Right ventricle myocardium superior (tissue), 1 donor: ENCODE results near the gene METTL26. TPM values are rescaled to one million over a fixed set of nuclear protein-coding genes. Genes with fewer than 3 reads are reported as not detected.

Experiments
- ATAC-seq: fragments of 200-7000 bp; cut with Tn5 transposase; one replicate; pipeline ENCODE4 v1.9.1; 2020; ENCODE audit warnings: mild to moderate bottlenecking; ENCODE audit not compliant: poor library complexity
- DNase-seq: peaks from one replicate; pipeline ENCODE4 v3.0.0-alpha.2; 2020
- intact Hi-C: fragments of 100-400 bp; cut with DNase I; formaldehyde crosslinking; loops from one replicate; pipeline ENCODE4 v1.11.2; 2022
- total RNA-seq: library from RNA; stranded (reverse); fragmentation: NEBNext Ultra II Directional; extraction: Animal tissue kit (Norgen Biotek cat#: 25700); gene quantifications from one replicate; pipeline ENCODE4 v1.2.1, GENCODE V29; 2021
- donor health status: DM: no; HTN: yes; CAD: no; lungs with severe emphysema.

METTL26 gene
- total RNA-seq, 1 donor from 2014 or later = 52.5 TPM

DNA sequence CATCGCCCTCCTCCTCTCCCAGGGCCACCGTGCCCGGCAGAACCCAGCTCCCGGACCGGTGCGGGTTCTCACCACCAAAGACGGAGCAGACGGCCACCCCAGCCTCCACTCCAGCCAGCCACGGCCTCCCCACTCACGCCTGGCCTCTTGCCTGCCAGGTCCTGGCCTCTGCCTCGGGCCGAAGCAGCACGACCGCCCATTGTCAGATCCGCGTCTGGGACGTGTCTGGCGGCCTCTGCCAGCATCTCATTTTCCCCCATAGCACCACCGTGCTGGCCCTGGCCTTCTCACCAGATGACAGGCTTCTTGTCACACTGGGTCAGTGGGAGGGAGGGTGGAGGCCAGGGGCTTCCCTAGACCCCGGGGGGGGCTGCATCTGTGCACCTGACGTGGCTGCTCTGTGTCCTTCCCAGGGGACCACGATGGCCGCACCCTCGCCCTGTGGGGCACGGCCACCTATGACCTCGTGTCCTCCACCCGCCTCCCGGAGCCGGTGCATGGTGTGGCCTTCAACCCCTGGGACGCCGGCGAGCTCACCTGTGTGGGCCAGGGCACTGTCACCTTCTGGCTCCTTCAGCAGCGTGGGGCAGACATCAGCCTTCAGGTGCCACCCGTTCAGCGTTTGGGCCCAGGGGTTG, 25.2 kb upstream of the METTL26 start:
- DNase-seq (no peak), ATAC-seq (peak; percentile 1)
- intact Hi-C loops = no loop called here

DNA sequence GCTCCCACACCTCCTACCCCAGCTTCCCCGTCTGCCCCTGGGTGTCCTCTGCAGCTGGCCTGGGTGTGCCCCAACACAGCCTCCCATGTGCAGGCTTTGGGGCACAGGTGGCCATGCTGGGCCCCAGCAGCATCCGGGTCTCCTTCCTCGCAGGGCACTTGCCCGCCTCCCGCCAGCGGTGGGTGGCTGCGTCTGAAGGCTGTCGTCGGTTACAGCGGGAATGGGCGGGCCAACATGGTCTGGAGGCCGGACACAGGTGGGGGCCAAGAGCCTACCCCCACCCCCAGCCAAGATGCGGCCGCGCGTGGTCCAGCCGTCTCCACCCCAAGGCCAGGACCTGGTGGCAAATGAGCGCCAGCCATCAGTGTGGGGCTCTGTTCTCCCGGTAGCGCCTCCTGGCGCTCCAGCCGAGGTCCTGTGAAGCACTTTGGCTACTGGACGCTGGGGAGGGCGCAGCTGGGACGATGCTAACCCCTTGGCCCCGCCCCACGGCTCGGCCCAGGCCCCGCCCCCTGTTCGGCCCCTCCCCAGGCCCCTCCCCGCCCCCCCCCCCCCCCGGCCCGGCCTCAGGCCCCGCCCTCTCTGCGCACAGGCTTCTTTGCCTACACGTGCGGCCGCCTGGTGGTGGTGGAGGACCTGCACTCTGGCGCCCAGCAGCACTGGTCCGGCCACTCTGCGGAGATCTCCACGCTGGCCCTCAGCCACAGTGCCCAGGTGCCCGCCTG, 24.5 kb upstream of the METTL26 start:
- peak; percentile 90 for ATAC-seq
- intact Hi-C loops = no loop called here
- DNase-seq = peak; percentile 94

DNA sequence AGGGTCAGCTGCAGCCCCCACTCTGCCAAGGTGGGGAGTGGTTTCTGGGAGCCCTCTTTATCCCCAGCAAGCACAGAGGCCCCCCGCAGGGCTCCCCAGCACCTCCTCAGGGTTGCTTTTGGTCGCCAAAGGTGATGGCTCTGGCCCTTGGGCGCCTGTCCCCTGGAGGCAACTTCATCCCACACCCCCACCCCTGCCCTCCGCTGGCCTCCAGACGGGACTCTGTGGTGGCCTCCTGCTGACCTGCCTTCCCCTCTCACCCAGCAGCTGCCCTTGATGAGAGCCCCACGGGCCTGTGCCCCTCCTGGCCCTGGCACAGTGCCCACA, 24.0 kb upstream of the METTL26 start:
- intact Hi-C loops = no loop called here

DNA sequence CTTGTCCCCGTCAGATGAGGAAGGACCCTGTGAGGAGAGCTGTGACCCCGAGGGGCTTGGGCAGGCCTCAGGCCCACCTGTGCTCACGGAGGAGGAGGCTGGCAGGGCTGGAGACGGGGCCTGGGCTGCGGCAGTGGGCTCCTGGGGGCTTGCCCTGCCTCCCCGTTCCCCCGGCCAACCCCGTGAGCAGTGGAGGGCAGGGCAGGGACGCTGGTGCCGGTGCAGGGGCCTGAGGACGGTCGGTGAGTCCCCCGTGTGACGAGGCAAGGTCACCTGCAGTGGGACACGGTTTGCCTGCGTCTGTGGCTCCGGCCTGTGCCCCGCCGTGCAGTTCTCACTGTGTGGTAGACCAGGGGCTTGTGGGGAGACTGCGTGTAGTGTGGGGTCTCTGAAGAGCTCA, 23.5 kb upstream of the METTL26 start:
- intact Hi-C loops = no loop called here
- ATAC-seq (no peak), DNase-seq (no peak)

More for the DNA sequence above, 24.0 kb upstream of the METTL26 start:
- DNase-seq (no peak), ATAC-seq (no peak)

DNA sequence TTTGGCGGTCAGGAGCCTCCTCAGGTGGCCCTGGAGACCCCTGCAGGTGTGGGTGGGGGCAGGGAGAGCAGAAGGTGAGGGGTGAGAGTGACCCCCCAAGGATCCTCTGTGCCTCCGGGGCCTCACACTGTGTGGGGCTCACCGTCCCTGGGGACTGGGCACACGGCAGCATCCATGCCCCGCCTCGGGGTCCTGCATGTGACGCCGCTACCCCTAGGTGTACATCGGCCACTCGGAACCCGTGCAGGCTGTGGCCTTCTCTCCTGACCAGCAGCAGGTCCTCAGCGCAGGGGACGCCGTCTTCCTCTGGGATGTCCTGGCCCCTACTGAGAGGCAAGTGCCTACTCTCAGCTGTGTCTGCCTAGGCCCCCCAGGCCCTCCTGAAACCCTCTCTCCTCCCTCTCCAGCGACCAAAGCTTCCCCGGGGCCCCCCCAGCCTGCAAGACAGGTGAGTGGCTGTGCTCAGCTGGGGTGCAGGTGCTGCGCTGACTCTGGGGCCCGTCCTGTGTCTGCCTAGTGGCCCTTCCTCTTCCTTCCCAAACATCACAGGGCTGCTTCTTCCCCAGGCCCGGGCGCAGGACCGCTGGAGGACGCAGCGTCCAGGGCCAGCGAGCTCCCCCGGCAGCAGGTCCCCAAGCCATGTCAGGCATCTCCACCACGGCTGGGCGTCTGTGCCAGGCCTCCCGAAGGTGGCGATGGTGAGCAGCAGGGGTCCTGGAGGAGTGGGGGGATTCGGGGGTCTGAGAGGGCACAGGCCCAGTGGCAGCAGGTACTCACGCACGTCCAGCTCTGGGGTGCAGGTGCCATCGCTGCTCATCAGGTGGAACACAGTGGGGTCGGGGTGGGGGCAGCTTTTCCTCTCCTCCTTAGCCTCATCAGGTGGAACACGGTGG, 22.8 kb upstream of the METTL26 start:
- ATAC-seq = no peak
- intact Hi-C loops = no loop called here

DNA sequence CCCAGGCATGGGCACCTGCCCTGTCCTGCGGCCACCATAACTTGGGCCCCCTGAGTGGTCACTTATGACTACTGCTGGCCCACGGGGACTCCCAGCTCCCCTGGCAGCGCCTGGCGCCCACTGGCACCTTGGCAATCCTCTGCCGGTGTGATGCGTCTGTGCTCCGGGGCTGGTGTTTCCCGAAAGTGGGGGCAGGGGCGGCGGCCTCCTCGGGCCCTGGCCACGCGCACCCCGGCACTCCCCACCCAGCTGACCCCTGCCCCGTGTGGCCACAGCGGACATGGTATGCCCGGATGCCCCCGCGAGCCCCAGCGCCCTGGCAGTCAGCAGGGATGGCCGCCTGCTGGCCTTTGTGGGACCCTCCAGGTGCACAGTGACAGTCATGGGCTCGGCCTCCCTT, 21.4 kb upstream of the METTL26 start:
- intact Hi-C loops = no loop called here
- no peak for ATAC-seq
- no peak for DNase-seq

More for the DNA sequence above, 22.8 kb upstream of the METTL26 start:
- DNase-seq = no peak

DNA sequence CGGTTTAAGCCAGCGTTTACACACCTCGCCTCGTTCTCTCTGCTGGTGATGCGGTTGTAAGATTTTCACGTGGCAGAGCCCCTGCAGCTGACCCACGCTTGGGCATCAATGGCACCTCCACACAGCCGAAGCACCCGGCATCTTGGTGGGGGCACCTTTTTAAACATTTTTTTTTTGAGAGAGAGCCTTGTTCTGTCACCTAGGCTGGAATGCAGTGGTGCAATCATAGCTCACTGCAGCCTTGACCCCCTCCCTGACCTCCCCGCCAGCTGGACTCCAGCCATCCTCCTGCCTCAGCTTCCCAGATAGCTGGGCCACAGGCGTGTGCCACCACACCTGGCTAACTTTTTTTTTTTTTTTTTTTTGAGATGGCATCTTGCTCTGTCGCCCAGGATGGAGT, 17.9 kb upstream of the METTL26 start:
- DNase-seq (no peak), ATAC-seq (no peak)
- intact Hi-C loops = no loop called here

DNA sequence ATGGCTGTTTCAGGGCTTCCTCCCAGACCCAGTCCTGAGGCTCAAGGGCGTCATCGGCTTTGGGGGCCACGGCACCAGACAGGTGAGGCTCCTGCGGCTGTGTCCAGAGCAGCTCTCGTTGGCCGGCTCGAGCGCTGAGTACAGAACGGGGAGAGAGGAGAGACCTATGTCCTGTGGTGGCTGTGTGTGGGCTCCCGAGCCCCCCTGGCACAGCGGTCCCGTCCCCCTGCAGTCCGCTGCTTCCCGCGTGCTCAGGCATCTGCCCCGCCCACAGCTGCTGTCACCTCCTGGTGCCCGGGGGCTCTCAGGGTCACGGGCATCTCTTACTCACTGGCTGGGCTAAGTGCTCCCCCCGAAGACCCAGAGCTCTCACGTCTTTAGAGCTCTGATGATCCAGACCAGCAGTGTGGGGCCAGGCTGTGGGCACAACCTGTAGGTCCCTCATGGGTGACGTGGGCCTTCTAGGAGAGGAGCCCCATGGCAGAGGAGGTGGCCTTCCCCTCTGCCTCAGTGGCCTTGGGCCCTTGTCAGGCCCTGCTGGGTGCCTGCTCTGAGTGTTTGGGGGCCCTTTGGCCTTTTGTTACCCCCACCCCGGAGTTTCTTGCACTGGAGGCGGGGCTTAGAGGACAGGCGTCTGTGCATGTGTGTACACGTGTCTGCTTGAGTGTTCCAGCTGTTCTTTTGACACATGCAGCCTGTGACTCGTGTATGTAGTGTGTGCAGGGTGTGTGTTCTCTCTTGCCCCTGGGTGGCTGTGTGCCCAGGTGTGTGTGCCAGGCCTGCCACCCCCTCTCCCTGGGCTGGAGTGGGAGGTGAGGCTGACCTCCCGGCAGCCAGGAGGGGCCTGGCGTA, 16.6 kb upstream of the METTL26 start:
- ATAC-seq = no peak
- DNase-seq = no peak
- intact Hi-C loops = no loop called here

DNA sequence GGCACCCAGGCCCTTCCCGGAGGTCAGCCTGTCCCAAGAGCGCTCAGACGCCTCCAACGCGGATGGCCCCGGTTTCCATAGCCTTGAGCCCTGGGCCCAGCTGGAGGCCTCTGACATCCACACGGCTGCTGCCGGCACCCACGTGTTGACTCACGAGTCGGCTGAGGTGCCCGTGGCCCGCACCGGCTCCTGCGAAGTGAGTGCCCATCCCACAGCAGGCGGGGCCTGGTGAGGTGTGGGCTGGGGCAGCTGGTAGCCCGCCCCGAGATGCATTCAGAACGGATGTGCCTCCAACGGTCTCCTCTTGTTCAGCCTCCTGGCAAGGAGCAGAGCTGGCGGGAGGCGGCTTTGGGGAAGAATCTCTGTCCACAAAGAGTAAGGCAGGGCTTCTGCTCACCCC, 15.7 kb upstream of the METTL26 start:
- intact Hi-C loops = no loop called here
- ATAC-seq (no peak), DNase-seq (no peak)

DNA sequence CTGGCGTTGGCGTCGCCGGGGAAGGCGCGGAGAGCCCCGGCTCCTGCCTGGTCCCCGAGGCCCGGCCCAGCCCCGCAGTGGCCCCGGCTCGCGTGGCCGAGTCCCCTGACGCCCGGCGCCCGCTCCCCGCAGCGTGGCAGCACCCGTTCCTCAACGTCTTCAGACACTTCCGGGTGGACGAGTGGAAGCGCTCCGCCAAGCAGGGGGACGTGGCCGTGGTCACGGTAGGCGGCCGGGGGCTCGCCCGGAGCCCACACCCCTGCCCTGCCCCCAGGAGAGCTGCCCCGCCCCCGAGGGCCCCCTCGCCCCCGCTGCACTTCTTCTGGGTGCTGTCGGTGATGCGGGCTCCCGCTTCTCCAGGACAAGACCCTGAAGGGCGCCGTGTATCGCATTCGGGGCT, 13.5 kb upstream of the METTL26 start:
- intact Hi-C loops = no loop called here
- DNase-seq (no peak), ATAC-seq (no peak)

DNA sequence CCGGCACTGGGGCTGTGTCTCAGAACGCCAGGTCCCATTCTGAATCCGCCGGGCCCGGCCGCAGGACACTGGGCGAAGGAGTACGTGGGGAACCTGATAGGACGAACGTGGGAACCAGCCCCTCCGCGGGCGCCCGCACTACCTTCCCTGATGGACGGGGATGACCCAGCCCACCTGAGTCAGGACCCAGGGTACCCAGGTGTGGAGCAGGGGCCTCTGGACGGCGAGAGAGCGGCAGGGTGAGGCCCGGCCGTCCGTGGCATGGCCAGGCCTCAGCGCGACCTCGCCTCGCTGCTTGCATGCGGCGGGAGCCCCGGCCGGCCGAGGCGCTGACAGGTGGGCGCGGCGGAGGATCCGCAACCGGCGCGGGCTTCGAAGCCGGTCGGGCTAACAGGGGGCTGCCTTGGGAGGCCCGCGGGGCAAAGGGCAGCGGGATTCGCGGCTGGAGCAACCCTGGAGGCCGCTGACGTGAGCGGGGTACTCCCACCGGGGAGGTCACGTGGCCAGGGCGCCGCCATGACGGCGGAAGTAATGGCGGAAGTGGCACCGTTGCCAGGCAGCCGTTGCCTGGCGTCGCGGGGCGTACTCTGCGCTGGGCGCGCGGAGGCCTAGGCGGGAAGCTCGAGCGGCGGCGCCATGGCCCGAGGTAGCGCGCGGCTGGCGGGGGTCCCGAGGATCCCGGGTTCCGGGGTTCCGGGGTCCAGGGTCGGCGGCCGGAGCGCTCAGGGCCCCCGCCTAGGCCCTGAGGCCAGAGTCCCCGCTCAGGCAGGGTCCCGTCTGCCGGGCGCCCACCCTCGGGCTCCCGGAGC, 12.9 kb upstream of the METTL26 start, which contains the start of gene WDR90:
Gene WDR90 (plus strand): TSS at position 585 of the 809 bp plus-strand sequence. CDS start 52 bp downstream, at position 637.
- DNase-seq (peak; percentile 97), ATAC-seq (peak; percentile 87)
- intact Hi-C loops = no loop called here

DNA sequence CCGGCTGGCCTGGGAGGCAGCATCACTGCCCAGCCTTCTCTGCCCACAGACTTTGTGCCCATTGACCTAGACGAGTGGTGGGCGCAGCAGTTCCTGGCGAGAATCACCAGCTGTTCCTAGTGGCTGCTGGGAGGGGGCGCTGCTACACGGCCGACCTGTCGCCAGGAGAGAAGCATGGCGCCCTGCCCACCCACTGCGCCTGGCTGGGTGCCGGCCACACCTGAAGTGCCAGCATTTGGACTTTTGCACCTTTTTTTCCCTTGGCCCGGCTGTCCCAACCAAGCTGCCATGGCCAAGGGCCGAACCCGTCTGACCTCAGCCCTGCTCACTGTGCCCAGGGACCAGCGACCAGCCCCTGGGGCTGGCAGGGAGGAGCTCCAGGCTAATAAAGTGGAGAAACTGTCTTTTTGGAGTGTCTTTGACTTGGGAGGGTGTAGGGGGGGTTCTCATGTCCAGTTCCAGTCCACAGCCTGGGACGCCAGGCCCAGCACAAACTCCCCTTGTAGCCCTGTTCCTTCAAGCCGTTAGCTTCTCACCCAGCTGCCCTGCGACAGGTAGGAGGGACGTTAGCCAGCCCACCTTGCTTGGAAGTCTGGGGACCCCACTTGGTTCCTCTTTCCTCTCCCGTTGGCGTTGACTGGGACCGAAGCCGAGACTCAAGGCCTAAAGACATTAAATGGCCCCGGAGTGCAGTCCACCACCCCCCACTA, 12.1 kb upstream of the METTL26 start:
- ATAC-seq (peak; percentile 2), DNase-seq (no peak)
- intact Hi-C loops = no loop called here

DNA sequence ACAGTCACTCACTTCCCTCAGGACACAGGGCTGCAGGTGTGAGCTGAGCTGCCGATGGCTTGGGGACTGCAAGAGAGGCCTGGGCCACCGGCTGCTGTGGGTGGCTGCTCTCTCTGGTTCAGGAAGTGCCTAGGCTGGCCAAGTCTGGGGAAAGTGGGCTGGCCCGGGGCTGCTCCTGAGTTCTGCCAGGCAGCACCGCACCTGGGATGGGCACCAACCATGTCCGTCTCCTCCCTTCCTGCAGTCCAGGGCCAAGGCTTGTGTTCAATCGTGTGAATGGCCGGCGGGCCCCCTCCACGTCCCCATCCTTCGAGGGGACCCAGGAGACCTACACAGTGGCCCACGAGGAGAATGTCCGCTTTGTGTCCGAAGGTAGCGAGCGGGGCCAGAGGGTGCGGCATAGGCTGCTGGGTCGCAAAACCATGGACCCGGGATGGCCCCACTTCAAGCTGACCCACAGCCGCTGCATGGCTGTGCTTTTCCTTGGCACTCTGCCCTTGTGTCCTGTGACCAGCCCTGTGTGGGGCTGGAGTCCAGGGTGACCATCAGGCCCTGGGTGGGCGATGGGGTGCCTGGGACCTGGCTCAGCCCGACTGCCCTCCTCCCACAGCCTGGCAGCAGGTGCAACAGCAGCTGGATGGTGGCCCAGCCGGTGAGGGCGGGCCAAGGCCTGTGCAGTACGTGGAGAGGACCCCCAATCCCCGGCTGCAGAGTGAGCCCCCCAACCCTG, 11.2 kb upstream of the METTL26 start:
- intact Hi-C loops = no loop called here
- DNase-seq (no peak), ATAC-seq (no peak)

DNA sequence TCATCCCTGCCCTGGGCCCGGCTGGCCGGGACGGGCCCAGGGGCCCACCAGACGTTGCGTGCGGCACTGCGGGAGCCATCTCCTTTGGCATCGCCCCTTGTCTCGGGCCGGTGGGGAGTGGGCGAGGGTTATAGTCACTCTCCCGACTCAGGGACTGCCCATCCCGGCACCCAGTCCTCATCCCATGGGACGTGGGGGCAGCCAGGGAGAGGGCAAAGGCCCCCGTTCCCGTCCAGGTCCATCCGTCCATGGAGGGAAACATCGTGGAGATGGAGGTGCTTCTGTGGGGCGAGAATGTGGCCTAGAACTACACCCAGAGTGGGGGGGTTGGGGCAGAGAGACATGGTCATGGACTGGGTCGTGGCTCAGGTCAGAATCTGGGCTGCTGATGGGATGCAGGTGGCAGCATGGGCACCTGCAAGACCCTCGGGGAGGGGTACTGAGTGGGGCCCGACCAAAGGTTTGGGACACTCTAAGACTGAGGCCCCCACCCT, 10.6 kb upstream of the METTL26 start:
- ATAC-seq (no peak), DNase-seq (no peak)
- intact Hi-C loops = no loop called here

DNA sequence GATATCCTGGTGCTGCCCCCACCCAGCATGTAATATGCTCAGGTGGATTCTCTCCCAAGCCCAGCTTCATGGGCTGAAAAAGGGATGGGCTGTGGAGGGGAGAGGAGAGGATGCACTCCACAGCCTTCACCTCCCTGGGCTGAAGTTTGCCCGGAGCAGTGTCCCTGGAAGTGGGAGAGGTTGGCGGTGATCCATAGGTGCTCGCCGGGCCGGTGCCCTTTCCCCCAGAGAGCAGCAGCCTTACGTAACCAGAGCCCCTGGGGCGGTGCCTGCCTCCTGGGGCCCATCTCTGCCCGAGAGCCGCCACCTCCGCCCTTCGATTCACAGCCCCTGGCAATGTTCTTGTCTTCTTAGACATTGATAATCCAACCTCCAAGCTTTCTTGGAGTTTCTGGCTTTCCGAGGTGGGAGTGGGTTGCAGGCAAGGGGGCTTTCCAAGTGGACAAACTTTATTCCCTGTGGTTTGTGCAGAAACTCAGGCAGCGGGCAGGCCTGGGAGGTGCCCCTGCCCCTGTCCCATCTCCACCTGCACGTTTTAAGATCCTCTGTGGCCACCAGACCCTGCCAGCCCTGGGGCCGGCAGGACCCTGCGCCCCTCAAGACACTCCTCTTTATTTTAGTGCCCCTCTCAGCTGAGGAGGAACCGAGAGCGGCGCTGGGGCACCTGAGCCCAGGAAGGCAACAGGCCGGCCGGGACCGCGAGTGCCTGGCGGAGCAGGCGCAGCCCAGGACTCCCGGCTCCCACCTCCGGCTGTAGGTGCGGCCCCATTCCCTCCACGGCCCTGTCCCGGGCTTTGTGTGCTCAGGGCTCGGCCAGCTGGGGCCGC, 10.0 kb upstream of the METTL26 start:
- peak; percentile 46 for ATAC-seq
- DNase-seq = peak; percentile 82
- intact Hi-C loops = no loop called here

DNA sequence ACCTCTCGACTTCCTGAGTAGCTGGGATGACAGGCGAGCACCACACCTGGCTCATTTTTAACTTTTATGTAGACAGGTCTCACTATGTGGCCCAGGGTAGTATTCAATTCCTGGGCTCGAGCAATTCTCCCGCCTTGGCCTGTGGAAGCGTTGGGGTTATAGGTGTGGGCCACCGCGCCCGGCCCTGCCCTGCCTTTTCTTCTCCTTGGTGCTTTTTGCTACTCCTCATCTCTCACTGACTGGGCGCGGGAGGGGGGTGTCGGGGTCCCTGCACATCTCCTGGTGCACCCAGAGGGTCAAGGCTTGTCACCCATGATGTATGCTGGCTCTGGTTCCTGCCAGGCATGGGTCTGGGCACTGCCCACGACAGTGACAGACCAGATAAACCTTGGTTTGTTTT, 8.5 kb upstream of the METTL26 start:
- no peak for ATAC-seq

More for the DNA sequence above, 8.5 kb upstream of the METTL26 start:
- DNase-seq = no peak
- intact Hi-C loops = no loop called here
